HepG2 (cell line): ENCODE data around the gene ARSB. TPM values are rescaled to one million over a fixed set of nuclear protein-coding genes. Genes with fewer than 3 reads are reported as not detected.

Experiments
- ATAC-seq: fragments of 200-7000 bp; cut with Tn5 transposase; 3 replicates; pipeline ENCODE4 v1.9.1; 2020; ENCODE audit warnings: mild to moderate bottlenecking, moderate library complexity
- BruUV-seq: library from RNA; stranded (reverse); fragments of 400-500 nt; replicated peaks from 2 replicates; lab custom pipeline; 2021; lab: Mats Ljungman, UMichigan
- CTCF ChIA-PET: fragments of 300-600 bp; formaldehyde crosslinking; extraction: SDS; loops from one replicate; lab custom pipeline; 2021; ENCODE audit warnings: low total read pairs, inconsistent platforms, low intra/inter-chr PET ratio; lab: Yijun Ruan, JAX
- POLR2A ChIA-PET: fragments of 350-600 bp; sonication (Branson Sonifier 250); formaldehyde crosslinking; loops from one replicate; lab custom pipeline; 2020; ENCODE audit warnings: antibody characterized with exemption, inconsistent platforms; lab: Yijun Ruan, JAX
- DNase-seq: peaks from one replicate; pipeline ENCODE4 v3.0.0-alpha.2; 2015; ENCODE audit warnings: low spot score
- FAIRE-seq: peaks from 3 replicates; lab custom pipeline; 2011; peaks lifted over from hg19 to GRCh38; lab: Jason Lieb, UNC
- H2AFZ ChIP-seq: one replicate; pipeline ENCODE4 v1.6.1; 2011; ENCODE audit warnings: low read length, inconsistent platforms
- H3K27ac ChIP-seq: fragments of 300-600 bp; 3 replicates; pipeline ENCODE4 v1.8.0; 2011; ENCODE audit warnings: mixed run types, mild to moderate bottlenecking, mixed read lengths, low read length, inconsistent platforms; ENCODE audit not compliant: insufficient read depth; ENCODE audit errors: extremely low read length
- H3K27me3 ChIP-seq, 2 experiments: fragments of 200-600 bp in 1 of 2; 2 replicates in 1 of 2; 3 replicates in 1 of 2; pipeline versions ENCODE4 v1.6.0 to v1.8.0; 2011; ENCODE audit warnings: low read length in 2 of 2, mild to moderate bottlenecking in 2 of 2, moderate library complexity in 2 of 2, inconsistent platforms in 1 of 2; ENCODE audit not compliant: insufficient read depth in 2 of 2, control insufficient read depth in 1 of 2
- H3K36me3 ChIP-seq, 2 experiments: fragments of 200-600 bp in 1 of 2; replicated peaks in 1 of 2; 2 replicates in 1 of 2; 3 replicates in 1 of 2; pipeline versions ENCODE4 v1.5.1 to v1.8.0; 2011; ENCODE audit warnings: low read length in 2 of 2, inconsistent platforms in 1 of 2; ENCODE audit not compliant: insufficient read depth in 2 of 2, control insufficient read depth in 1 of 2
- H3K4me1 ChIP-seq: 2 replicates; pipeline ENCODE4 v1.5.1; 2012; ENCODE audit warnings: low read length, inconsistent platforms; ENCODE audit not compliant: insufficient read depth
- H3K4me2 ChIP-seq: 2 replicates; pipeline ENCODE4 v1.6.0; 2011; ENCODE audit warnings: low read depth, low read length, inconsistent platforms
- H3K4me3 ChIP-seq, 3 experiments: fragments of 200-600 bp in 1 of 3; sonication (generic), shearing (Covaris generic) in 1 of 3; replicated peaks in 1 of 3; 2 replicates each; pipeline ENCODE4 v1.5.1; 2011 to 2016; ENCODE audit warnings: low read length in 3 of 3, inconsistent platforms in 2 of 3, low read depth in 2 of 3, mild to moderate bottlenecking in 2 of 3, control low read depth in 1 of 3, mixed read lengths in 1 of 3; ENCODE audit not compliant: insufficient read depth in 1 of 3
- H3K79me2 ChIP-seq: one replicate; pipeline ENCODE4 v1.6.1; 2011; ENCODE audit warnings: low read length, inconsistent platforms; ENCODE audit not compliant: insufficient read depth
- H3K9ac ChIP-seq: 2 replicates; pipeline ENCODE4 v1.6.0; 2011; ENCODE audit warnings: mild to moderate bottlenecking, low read depth, low read length, inconsistent platforms; ENCODE audit not compliant: insufficient read depth
- H3K9me3 ChIP-seq: 2 replicates; pipeline ENCODE4 v1.5.1; 2012; ENCODE audit warnings: mild to moderate bottlenecking, low read length
- H4K20me1 ChIP-seq: 2 replicates; pipeline ENCODE4 v1.6.0; 2011; ENCODE audit warnings: inconsistent platforms, mild to moderate bottlenecking, low read length, moderate library complexity; ENCODE audit not compliant: insufficient read depth
- CHD2 ChIP-seq: IDR thresholded peaks from 2 replicates; pipeline ENCODE4 v1.6.1; 2011; ENCODE audit warnings: low read depth, low read length, improper control_type of control experiment
- NFE2L1 ChIP-seq: sonication (generic); formaldehyde crosslinking; IDR thresholded peaks from 2 replicates; pipeline ENCODE4 v1.4.0; 2020; ENCODE audit warnings: missing genetic modification reagents, mild to moderate bottlenecking, borderline replicate concordance
- PBX3 ChIP-seq: sonication (generic); formaldehyde crosslinking; IDR thresholded peaks from 2 replicates; pipeline ENCODE4 v1.8.1; 2023; ENCODE audit warnings: missing genetic modification reagents, inconsistent platforms, borderline replicate concordance
- SALL1 ChIP-seq: sonication (generic); formaldehyde crosslinking; IDR thresholded peaks from 2 replicates; pipeline ENCODE4 v1.8.0; 2022; ENCODE audit warnings: mild to moderate bottlenecking, missing genetic modification reagents
- ZMYM2 ChIP-seq: sonication (generic); formaldehyde crosslinking; IDR thresholded peaks from 2 replicates; pipeline ENCODE4 v1.8.0; 2022; ENCODE audit warnings: mild to moderate bottlenecking, missing genetic modification reagents
- ZNF143 ChIP-seq: sonication (generic); formaldehyde crosslinking; IDR thresholded peaks from 2 replicates; pipeline ENCODE4 v1.4.0; 2020; ENCODE audit warnings: missing genetic modification reagents
- ZNF605 ChIP-seq: sonication (generic); formaldehyde crosslinking; IDR thresholded peaks from 2 replicates; pipeline ENCODE4 v1.8.0; 2022; ENCODE audit warnings: mild to moderate bottlenecking, missing genetic modification reagents
- ZSCAN20 ChIP-seq: sonication (generic); formaldehyde crosslinking; IDR thresholded peaks from 2 replicates; pipeline ENCODE4 v1.4.0; 2020; ENCODE audit warnings: missing genetic modification reagents, mild to moderate bottlenecking, borderline replicate concordance
- WGBS: methylation state at CpG from one replicate; pipeline ENCODE4 v1.1.6; 2017; ENCODE audit warnings: low lambda C conversion rate; 5-methylcytosine and 5-hydroxymethylcytosine counted together
- in situ Hi-C: cut with HindIII; loops from 2 replicates; pipeline ENCODE4 v1.10.0; 2017; ENCODE audit warnings: low pct_unique_long_range_greater_than_20kb; ENCODE audit not compliant: extremely low pct_ligation_motif_present
- intact Hi-C: fragments of 100-400 bp; cut with micrococcal nuclease; formaldehyde crosslinking; loops from one replicate; pipeline ENCODE4 v1.10.0; 2022; ENCODE audit not compliant: unreplicated experiment
- polyA plus RNA-seq, 8 experiments: library from polyadenylated mRNA; depleted of rRNA in 3 of 8; stranded (reverse) in 7 of 8; unstranded in 1 of 8; fragments of >200 nt; fragmentation: Illumina TruSeq in 4 of 8; extraction: Trizol in 4 of 8; gene quantifications; 2 replicates each; pipeline versions ENCODE4 v1.2.1 to v1.2.3, GENCODE V29; 2011 to 2016; ENCODE audit warnings: low read depth in 4 of 8, missing spikeins in 1 of 8, mixed read lengths in 1 of 8; ENCODE audit not compliant: insufficient read depth in 1 of 8
- total RNA-seq, 5 experiments: library from RNA; depleted of rRNA; stranded (reverse); fragments of >200 nt; fragmentation: Illumina TruSeq; extraction: Trizol; gene quantifications; 2 replicates each; pipeline ENCODE4 v1.2.3, GENCODE V29; 2016; ENCODE audit warnings: low read depth in 1 of 5
- TF ChIP-seq, protein P1 (sequence below): sonication (generic); formaldehyde crosslinking; IDR thresholded peaks from 2 replicates; pipeline ENCODE4 v1.5.1; 2020; ENCODE audit warnings: mild to moderate bottlenecking, missing genetic modification reagents, moderate library complexity
- TF ChIP-seq, protein P2 (sequence below): sonication (generic); formaldehyde crosslinking; IDR thresholded peaks from 2 replicates; pipeline ENCODE4 v1.4.0; 2020; ENCODE audit warnings: missing genetic modification reagents, borderline replicate concordance

ARSB gene
- total and polyA plus RNA-seq, 2 of the 13 experiments (the other 11 are each of a cell fraction or from before 2014, with no cell fraction given) = 52.6 to 66.4 TPM

DNA sequence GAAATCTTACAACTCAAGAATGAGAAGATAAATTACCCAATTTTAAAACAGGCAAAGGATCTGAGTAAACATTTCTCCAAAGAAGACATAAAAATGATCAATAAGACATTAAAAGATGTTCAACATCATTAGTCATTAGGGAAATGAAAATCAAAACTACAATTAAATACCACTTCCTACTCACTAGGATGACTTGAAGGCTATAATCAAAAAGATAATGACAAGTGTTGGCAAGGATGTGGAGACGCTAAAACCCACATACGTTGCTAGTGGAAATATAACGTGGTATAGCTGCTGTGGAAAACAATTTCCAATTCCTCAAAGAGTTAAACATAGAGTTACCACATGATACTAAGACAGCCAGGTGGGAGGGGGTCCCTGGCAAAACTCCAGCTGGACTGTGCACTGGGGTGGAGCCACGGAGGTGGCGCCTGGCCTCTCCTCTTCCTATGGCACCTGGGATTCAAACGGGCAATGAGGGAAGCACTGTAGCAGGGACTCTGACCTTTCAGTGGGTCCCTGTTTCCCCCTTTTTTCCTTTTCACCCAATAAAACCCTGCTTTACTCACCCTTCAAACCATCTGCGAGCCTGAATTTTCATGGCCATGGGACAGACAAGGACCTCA lies 5.9 kb downstream of the ARSB start (continued):
- TF ChIP-seq ZMYM2 (CRISPR knock-in tag) (no peak), ZSCAN20 (CRISPR knock-in tag) (no peak), CHD2 (no peak), NFE2L1 (CRISPR knock-in tag) (no peak), PBX3 (CRISPR knock-in tag) (no peak)
- TF ChIP-seq, all 625 proteins: peak for 93

GRCh38 chr5:78975035-78975434 lies 10.1 kb downstream of the ARSB start:
- DNase-seq (no peak), FAIRE-seq (no peak), ATAC-seq (no peak; the same call in 2 of the 3 replicates)
- CTCF ChIA-PET = no interaction called here
- Histone ChIP-seq H3K79me2 (peaks cover 79% of the 10 kb centered on the region), H3K27ac (no peak overlapping the region), H3K4me1 (peaks cover 80% of the 10 kb centered on the region), H4K20me1 (no peaks in the 10 kb centered on the region; the same call in 1 of the 2 replicates), H3K36me3 (peaks cover 6 to 31% of the 10 kb centered on the region in 2 experiments; a peak in 4 of 5 replicates), H2AFZ (no peak overlapping the region), H3K9me3 (no peaks in the 10 kb centered on the region), H3K9ac (no peak overlapping the region), H3K4me2 (no peak overlapping the region), H3K27me3 (no peaks in the 10 kb centered on the region), H3K4me3 (no peak overlapping the region)
- no TSS peak for BruUV-seq
- in situ Hi-C loops (no loop called here), intact Hi-C loops (no loop called here)
- 92% methylated on average over 8 of the region's 8 CpGs for WGBS
- POLR2A ChIA-PET = interaction anchor here (1.8 kb wide), 1 partner anchor 10 kb away, joined by 16 read pairs; the partner anchor contains the start of gene ARSB
- TF ChIP-seq, protein P1, sequence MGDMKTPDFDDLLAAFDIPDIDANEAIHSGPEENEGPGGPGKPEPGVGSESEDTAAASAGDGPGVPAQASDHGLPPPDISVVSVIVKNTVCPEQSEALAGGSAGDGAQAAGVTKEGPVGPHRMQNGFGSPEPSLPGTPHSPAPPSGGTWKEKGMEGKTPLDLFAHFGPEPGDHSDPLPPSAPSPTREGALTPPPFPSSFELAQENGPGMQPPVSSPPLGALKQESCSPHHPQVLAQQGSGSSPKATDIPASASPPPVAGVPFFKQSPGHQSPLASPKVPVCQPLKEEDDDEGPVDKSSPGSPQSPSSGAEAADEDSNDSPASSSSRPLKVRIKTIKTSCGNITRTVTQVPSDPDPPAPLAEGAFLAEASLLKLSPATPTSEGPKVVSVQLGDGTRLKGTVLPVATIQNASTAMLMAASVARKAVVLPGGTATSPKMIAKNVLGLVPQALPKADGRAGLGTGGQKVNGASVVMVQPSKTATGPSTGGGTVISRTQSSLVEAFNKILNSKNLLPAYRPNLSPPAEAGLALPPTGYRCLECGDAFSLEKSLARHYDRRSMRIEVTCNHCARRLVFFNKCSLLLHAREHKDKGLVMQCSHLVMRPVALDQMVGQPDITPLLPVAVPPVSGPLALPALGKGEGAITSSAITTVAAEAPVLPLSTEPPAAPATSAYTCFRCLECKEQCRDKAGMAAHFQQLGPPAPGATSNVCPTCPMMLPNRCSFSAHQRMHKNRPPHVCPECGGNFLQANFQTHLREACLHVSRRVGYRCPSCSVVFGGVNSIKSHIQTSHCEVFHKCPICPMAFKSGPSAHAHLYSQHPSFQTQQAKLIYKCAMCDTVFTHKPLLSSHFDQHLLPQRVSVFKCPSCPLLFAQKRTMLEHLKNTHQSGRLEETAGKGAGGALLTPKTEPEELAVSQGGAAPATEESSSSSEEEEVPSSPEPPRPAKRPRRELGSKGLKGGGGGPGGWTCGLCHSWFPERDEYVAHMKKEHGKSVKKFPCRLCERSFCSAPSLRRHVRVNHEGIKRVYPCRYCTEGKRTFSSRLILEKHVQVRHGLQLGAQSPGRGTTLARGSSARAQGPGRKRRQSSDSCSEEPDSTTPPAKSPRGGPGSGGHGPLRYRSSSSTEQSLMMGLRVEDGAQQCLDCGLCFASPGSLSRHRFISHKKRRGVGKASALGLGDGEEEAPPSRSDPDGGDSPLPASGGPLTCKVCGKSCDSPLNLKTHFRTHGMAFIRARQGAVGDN (CRISPR knock-in tag) = peak; percentile 68
- TF ChIP-seq, protein P2, sequence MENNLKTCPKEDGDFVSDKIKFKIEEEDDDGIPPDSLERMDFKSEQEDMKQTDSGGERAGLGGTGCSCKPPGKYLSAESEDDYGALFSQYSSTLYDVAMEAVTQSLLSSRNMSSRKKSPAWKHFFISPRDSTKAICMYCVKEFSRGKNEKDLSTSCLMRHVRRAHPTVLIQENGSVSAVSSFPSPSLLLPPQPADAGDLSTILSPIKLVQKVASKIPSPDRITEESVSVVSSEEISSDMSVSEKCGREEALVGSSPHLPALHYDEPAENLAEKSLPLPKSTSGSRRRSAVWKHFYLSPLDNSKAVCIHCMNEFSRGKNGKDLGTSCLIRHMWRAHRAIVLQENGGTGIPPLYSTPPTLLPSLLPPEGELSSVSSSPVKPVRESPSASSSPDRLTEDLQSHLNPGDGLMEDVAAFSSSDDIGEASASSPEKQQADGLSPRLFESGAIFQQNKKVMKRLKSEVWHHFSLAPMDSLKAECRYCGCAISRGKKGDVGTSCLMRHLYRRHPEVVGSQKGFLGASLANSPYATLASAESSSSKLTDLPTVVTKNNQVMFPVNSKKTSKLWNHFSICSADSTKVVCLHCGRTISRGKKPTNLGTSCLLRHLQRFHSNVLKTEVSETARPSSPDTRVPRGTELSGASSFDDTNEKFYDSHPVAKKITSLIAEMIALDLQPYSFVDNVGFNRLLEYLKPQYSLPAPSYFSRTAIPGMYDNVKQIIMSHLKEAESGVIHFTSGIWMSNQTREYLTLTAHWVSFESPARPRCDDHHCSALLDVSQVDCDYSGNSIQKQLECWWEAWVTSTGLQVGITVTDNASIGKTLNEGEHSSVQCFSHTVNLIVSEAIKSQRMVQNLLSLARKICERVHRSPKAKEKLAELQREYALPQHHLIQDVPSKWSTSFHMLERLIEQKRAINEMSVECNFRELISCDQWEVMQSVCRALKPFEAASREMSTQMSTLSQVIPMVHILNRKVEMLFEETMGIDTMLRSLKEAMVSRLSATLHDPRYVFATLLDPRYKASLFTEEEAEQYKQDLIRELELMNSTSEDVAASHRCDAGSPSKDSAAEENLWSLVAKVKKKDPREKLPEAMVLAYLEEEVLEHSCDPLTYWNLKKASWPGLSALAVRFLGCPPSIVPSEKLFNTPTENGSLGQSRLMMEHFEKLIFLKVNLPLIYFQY = no peak
- TF ChIP-seq ZNF143 (CRISPR knock-in tag) = peak; percentile 50; the same call in 1 of the 2 replicates
- 0 out of 2 replicates have a peak, but pooled peaks have one; percentile 9 for TF ChIP-seq SALL1 (CRISPR knock-in tag)
- 0 out of 2 replicates have a peak, but pooled peaks have one; percentile 27 for TF ChIP-seq ZNF605
